Measurements from ENCODE around the gene NEK6. TPM values are rescaled to one million over a fixed set of nuclear protein-coding genes. Genes with fewer than 3 reads are reported as not detected.

Gene NEK6
- total RNA-seq, 1 donor from 2014 or later, result 23.5 TPM

DNA sequence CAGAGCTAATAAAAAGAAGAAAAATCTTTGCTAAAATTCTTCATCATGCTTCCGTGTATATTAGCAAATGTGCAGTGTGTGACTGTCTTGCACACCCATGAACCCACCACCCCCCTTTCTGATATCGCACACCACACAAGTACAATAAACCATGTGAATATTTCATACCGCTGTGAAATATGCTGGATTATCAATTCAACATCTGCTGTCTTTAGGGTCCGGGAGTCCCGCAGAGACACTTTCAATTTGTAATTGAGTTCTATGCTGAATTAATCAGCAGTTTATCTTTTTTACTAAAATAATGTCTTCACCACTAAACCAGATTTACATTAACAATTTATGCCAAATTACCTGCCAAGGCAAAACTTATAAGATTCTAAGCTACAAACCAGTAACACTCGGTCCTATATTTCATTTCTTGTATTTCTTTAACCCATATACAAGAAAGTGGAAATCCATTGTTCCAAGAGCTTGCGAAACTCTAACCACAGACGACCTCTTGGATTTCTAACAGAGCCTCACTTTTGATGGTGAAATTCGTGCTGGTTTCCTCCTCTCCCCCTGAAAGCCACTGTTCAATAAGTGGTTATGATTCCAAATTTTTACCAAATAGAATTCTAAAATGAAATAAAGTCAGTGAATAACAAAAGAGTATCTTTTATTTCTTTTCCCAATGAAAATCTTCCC lies 113.3 kb downstream of the NEK6 start:
- no peak for DNase-seq (ENCODE audit: low read depth)
- TF ChIP-seq, protein P1, sequence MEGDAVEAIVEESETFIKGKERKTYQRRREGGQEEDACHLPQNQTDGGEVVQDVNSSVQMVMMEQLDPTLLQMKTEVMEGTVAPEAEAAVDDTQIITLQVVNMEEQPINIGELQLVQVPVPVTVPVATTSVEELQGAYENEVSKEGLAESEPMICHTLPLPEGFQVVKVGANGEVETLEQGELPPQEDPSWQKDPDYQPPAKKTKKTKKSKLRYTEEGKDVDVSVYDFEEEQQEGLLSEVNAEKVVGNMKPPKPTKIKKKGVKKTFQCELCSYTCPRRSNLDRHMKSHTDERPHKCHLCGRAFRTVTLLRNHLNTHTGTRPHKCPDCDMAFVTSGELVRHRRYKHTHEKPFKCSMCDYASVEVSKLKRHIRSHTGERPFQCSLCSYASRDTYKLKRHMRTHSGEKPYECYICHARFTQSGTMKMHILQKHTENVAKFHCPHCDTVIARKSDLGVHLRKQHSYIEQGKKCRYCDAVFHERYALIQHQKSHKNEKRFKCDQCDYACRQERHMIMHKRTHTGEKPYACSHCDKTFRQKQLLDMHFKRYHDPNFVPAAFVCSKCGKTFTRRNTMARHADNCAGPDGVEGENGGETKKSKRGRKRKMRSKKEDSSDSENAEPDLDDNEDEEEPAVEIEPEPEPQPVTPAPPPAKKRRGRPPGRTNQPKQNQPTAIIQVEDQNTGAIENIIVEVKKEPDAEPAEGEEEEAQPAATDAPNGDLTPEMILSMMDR (conservative IDR thresholded peaks at IDR 0.05; ENCODE audit: low read depth, low read length), result no peak
- no peak overlapping the region for H3K4me3 ChIP-seq (ENCODE audit: low read depth, low read length)

DNA sequence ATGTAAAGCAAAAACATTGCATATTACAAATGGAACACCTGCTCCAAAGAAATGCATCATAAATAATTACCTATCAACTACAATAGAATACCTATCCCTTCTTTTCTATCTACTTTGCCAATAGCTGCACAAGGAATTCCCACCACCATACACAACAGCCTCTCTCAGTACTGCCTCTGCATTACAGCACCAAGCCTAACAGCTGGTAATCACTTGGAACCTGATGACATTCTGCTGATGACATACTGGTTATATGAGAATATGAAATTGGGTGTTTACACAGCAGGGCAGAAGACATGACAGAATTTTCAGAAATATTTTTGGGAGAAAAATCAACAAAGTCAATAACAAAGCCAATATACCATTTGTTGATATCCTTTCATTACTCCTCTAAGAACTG lies 114.3 kb downstream of the NEK6 start:
- no peak for DNase-seq (ENCODE audit: low read depth)
- no peak overlapping the region for H3K4me3 ChIP-seq (ENCODE audit: low read depth, low read length)
- TF ChIP-seq, protein P1 (conservative IDR thresholded peaks at IDR 0.05; ENCODE audit: low read depth, low read length), result no peak

DNA sequence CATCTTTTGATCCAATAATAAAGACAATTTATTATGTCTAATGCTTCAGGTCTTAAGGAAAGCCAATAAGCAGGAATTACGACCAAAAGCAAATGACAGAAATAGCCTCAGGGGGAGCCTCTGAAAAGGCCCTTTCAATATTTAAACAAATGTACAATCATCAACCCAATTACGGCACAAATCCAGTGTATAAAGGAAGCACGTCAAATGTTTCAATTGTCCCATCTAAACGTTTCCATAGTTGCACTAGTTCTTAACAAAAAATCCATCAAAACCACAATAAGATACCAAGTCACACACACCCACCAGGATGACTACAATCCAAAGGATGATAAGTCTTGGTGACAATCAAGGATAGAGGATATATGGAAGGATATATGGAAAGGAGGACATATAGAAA lies 115.6 kb downstream of the NEK6 start:
- H3K4me3 ChIP-seq (ENCODE audit: low read depth, low read length), result no peak overlapping the region
- no peak for DNase-seq (ENCODE audit: low read depth)

DNA sequence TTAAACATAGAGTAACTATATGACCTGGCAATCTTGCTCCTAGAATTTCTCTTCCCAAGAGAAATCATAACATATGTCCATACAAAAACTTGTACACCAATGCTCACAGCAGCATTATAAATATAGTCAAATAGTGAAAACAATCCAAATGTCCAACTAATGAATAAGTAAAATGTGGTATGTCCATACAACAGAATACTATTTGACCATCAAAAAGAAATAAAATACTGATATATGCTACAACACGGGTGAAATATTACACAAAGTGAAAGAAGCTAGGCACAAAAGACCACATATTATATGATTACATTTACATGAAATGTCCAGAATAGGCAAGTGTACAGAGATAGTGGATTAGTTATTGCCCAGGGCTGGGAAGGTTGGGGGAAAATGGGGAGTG lies 116.1 kb downstream of the NEK6 start:
- TF ChIP-seq, protein P1 (conservative IDR thresholded peaks at IDR 0.05; ENCODE audit: low read depth, low read length), result no peak
- H3K4me3 ChIP-seq (ENCODE audit: low read depth, low read length), result no peak overlapping the region
- no peak for DNase-seq (ENCODE audit: low read depth)

More for the DNA sequence above, 115.6 kb downstream of the NEK6 start:
- TF ChIP-seq, protein P1 (conservative IDR thresholded peaks at IDR 0.05; ENCODE audit: low read depth, low read length), result no peak

DNA sequence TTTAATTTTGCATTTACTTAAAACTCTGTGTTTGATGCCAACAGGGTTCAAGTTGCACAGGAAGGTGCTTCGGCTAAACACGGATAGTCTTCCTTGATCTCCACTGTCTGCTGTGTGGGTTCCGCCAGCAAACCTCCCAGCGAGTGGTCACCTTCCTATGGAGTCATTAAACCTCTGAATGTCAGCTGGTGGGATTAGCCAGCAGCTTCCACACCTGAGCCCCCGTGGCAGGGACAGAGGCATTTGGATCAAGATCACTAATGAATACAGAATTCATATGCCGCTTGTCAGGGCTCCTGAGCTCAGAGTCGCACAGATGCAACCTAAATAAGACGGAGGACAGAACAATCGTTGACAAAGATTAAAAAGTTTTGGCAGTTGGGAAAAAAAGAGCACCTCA lies 118.0 kb downstream of the NEK6 start:
- no peak overlapping the region for H3K4me3 ChIP-seq (ENCODE audit: low read depth, low read length)
- no peak for DNase-seq (ENCODE audit: low read depth)
- TF ChIP-seq, protein P1 (conservative IDR thresholded peaks at IDR 0.05; ENCODE audit: low read depth, low read length), result no peak

DNA sequence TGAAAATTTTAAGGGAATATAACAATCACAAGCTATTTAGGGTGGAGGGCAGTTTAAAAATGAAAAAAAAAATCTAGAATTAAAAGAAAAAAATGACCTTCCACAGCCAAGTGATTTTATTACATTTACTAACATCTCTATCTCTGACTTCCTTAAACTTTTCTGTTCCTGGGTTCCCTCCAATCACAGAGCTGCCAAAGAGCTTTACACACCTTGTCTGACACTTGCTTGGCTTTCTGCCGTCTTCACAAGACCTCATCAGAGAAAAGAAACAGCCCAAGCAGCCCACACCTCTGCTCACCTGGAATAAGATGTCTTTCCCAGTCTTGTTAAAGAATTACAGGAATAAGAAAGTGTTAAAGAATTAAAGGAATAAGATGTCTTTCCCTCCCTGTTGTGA lies 118.6 kb downstream of the NEK6 start:
- DNase-seq (ENCODE audit: low read depth), result no peak
- TF ChIP-seq, protein P1 (conservative IDR thresholded peaks at IDR 0.05; ENCODE audit: low read depth, low read length), result no peak
- H3K4me3 ChIP-seq (ENCODE audit: low read depth, low read length), result no peak overlapping the region

All from epithelial cell of proximal tubule (primary cell).